A549 (cell line): Measurements from ENCODE around the gene CLEC4F. TPM values are rescaled to one million over a fixed set of nuclear protein-coding genes. Genes with fewer than 3 reads are reported as not detected.

Experiments used
- ATAC-seq, 2 experiments: fragments of 200-7000 bp in 1 of 2; fragments of >200 bp in 1 of 2; cut with Nextera tagmentation in 1 of 2; cut with Tn5 transposase in 1 of 2; 3 replicates each; pipeline versions ENCODE4 v1.8.0 to v1.9.1; 2018 to 2020; ENCODE audit warnings: mild to moderate bottlenecking in 1 of 2, moderate library complexity in 1 of 2
- CTCF ChIA-PET: fragments of 300-600 bp; sonication (Branson Sonifier 250); formaldehyde crosslinking; extraction: SDS; loops from one replicate; lab custom pipeline; 2021; ENCODE audit warnings: antibody characterized with exemption, inconsistent platforms; lab: Yijun Ruan, JAX
- POLR2A ChIA-PET: fragments of 350-600 bp; formaldehyde crosslinking; extraction: SDS; loops from one replicate; lab custom pipeline; 2021; ENCODE audit warnings: antibody characterized with exemption, inconsistent platforms; lab: Yijun Ruan, JAX
- DNase-seq, 2 experiments: peaks; one replicate each; pipeline versions ENCODE4 v3.0.0 to v3.0.0-alpha.2; 2011 to 2016; ENCODE audit warnings: low read depth in 1 of 2, low spot score in 1 of 2
- FAIRE-seq: peaks from 2 replicates; lab custom pipeline; 2011; peaks lifted over from hg19 to GRCh38; lab: Jason Lieb, UNC
- H3K27ac ChIP-seq, 2 experiments: fragments of >200 bp; sonication (Bioruptor Twin); formaldehyde crosslinking; 3 replicates each; pipeline ENCODE4 v1.5.1; 2016 to 2017
- H3K4me1 ChIP-seq: fragments of >200 bp; sonication (Bioruptor Twin); formaldehyde crosslinking; 3 replicates; pipeline ENCODE4 v1.6.1; 2016
- H3K4me2 ChIP-seq: fragments of >200 bp; sonication (Bioruptor Twin); formaldehyde crosslinking; 3 replicates; pipeline ENCODE4 v1.6.1; 2016
- H3K4me3 ChIP-seq: fragments of >200 bp; sonication (Bioruptor Twin); formaldehyde crosslinking; 3 replicates; pipeline ENCODE4 v1.5.1; 2016
- H3K9me3 ChIP-seq: fragments of >200 bp; sonication (Bioruptor Twin); formaldehyde crosslinking; 3 replicates; pipeline ENCODE4 v1.6.1; 2016
- BHLHE40 ChIP-seq: IDR thresholded peaks from 2 replicates; pipeline ENCODE4 v1.6.1; 2012; ENCODE audit warnings: low read depth, low read length, inconsistent platforms
- CBX8 ChIP-seq: fragments of 200-600 bp; sonication (generic); IDR thresholded peaks from 2 replicates; pipeline ENCODE4 v1.6.1; 2016
- EHMT2 ChIP-seq: fragments of 200-600 bp; sonication (generic); IDR thresholded peaks from 2 replicates; pipeline ENCODE4 v1.6.1; 2016; ENCODE audit warnings: antibody characterized with exemption, low read depth, mild to moderate bottlenecking, moderate library complexity
- HOXA7 ChIP-seq: fragments of 250-450 bp; sonication (Bioruptor Pico); IDR thresholded peaks from 2 replicates; pipeline ENCODE4 v1.5.0; 2020; ENCODE audit warnings: mild to moderate bottlenecking, moderate library complexity
- HOXB13 ChIP-seq: fragments of 250-450 bp; sonication (Bioruptor Pico); IDR thresholded peaks from 2 replicates; pipeline ENCODE4 v1.5.0; 2020; ENCODE audit warnings: low read depth, mild to moderate bottlenecking, moderate library complexity
- KDM1A ChIP-seq: fragments of 200-600 bp; sonication (generic); IDR thresholded peaks from 2 replicates; pipeline ENCODE4 v1.6.1; 2016; ENCODE audit warnings: low read depth, mild to moderate bottlenecking
- MYC ChIP-seq: IDR thresholded peaks from 2 replicates; pipeline ENCODE4 v1.6.1; 2012; ENCODE audit warnings: mild to moderate bottlenecking, inconsistent platforms, low read length, improper control_type of control experiment, borderline replicate concordance
- NPAS2 ChIP-seq: fragments of 250-450 bp; sonication (Bioruptor Pico); IDR thresholded peaks from 2 replicates; pipeline ENCODE4 v1.8.0; 2022; ENCODE audit warnings: mild to moderate bottlenecking, moderate library complexity, borderline replicate concordance
- POLR2A ChIP-seq: IDR thresholded peaks from 2 replicates; pipeline ENCODE4 v1.6.1; 2012; ENCODE audit warnings: mild to moderate bottlenecking, low read length
- RFX5 ChIP-seq: fragments of 450-650 bp; IDR thresholded peaks from 2 replicates; pipeline ENCODE4 v1.7.1; 2014; ENCODE audit warnings: antibody characterized with exemption, mild to moderate bottlenecking, moderate library complexity
- WGBS: methylation state at CpG from one replicate; pipeline ENCODE4 v1.1.6; 2017; ENCODE audit errors: missing lambda C conversion rate; 5-methylcytosine and 5-hydroxymethylcytosine counted together
- polyA plus RNA-seq, 4 experiments: library from polyadenylated mRNA; depleted of rRNA in 3 of 4; stranded (reverse); fragments of >200 nt; fragmentation: RNase III in 1 of 4; extraction: RNeasy Plus Mini Kit Qiagen cat#74134 plus additional on column Dnase treatment in 1 of 4; gene quantifications; 2 replicates in 3 of 4; 3 replicates in 1 of 4; pipeline ENCODE4 v1.2.3, GENCODE V29; 2011 to 2017
- TF ChIP-seq, protein P1 (sequence below): IDR thresholded peaks from 2 replicates; pipeline ENCODE4 v1.6.1; 2012
- TF ChIP-seq, protein P2 (sequence below): IDR thresholded peaks from 2 replicates; pipeline ENCODE4 v1.6.1; 2012
- TF ChIP-seq, protein P3 (sequence below): fragments of >200 bp; sonication (Bioruptor Twin); formaldehyde crosslinking; IDR thresholded peaks from 2 replicates; pipeline ENCODE4 v1.6.1; 2016
- TF ChIP-seq, protein P4 (sequence below): fragments of 200-600 bp; sonication (generic); IDR thresholded peaks from 2 replicates; pipeline ENCODE4 v1.6.1; 2016; ENCODE audit warnings: antibody characterized with exemption, mild to moderate bottlenecking, moderate library complexity
- TF ChIP-seq, protein P5 (sequence below): fragments of 250-450 bp; sonication (Bioruptor Pico); IDR thresholded peaks from 2 replicates; pipeline ENCODE4 v1.5.0; 2021; ENCODE audit warnings: mild to moderate bottlenecking, moderate library complexity, borderline replicate concordance
- TF ChIP-seq, protein P6 (sequence below): fragments of 250-450 bp; sonication (Bioruptor Pico); IDR thresholded peaks from 2 replicates; pipeline ENCODE4 v1.5.0; 2020; ENCODE audit warnings: low read depth, mild to moderate bottlenecking, moderate library complexity
- TF ChIP-seq, protein P7 (sequence below): fragments of >200 bp; sonication (Bioruptor Twin); formaldehyde crosslinking; IDR thresholded peaks from 3 replicates; pipeline ENCODE4 v1.5.1; 2016
- TF ChIP-seq, protein P8 (sequence below): IDR thresholded peaks from 2 replicates; pipeline ENCODE4 v1.6.1; 2012; ENCODE audit warnings: low read depth, borderline replicate concordance

Gene CLEC4F
- polyA plus RNA-seq, 2 of the 4 experiments (the other 2 are of a cell fraction), result not detected

DNA sequence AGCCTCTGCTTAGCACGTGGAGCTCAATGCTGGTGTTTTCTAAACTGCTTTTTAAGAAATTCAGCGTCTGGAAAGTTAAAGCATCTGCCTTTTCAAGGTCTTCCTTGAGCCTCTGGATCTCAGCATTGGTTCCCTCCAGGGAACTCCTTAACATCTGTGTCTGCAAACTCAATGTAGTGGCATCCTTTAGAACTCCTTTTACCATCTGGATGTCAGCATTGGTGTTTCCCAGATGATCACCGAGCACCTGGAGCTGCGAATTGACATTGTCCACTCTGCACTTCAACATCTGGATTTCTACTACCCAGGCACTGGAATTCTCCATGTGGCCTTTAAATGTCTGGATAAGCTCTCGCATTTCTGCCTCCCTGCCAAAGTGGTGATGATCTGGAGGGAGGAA, 3.7 kb downstream of the CLEC4F start:
- TF ChIP-seq NPAS2 (CRISPR knock-in tag) (no peak), MYC (no peak), RFX5 (no peak), CBX8 (no peak), EHMT2 (no peak), HOXA7 (no peak), BHLHE40 (no peak), POLR2A (no peak), HOXB13 (CRISPR knock-in tag) (no peak), KDM1A (no peak)
- TF ChIP-seq, protein P1, sequence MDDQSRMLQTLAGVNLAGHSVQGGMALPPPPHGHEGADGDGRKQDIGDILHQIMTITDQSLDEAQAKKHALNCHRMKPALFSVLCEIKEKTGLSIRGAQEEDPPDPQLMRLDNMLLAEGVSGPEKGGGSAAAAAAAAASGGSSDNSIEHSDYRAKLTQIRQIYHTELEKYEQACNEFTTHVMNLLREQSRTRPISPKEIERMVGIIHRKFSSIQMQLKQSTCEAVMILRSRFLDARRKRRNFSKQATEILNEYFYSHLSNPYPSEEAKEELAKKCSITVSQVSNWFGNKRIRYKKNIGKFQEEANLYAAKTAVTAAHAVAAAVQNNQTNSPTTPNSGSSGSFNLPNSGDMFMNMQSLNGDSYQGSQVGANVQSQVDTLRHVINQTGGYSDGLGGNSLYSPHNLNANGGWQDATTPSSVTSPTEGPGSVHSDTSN, result no peak
- TF ChIP-seq, protein P2, sequence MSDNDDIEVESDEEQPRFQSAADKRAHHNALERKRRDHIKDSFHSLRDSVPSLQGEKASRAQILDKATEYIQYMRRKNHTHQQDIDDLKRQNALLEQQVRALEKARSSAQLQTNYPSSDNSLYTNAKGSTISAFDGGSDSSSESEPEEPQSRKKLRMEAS, result no peak
- TF ChIP-seq, protein P3, sequence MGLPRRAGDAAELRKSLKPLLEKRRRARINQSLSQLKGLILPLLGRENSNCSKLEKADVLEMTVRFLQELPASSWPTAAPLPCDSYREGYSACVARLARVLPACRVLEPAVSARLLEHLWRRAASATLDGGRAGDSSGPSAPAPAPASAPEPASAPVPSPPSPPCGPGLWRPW, result no peak
- TF ChIP-seq, protein P4, sequence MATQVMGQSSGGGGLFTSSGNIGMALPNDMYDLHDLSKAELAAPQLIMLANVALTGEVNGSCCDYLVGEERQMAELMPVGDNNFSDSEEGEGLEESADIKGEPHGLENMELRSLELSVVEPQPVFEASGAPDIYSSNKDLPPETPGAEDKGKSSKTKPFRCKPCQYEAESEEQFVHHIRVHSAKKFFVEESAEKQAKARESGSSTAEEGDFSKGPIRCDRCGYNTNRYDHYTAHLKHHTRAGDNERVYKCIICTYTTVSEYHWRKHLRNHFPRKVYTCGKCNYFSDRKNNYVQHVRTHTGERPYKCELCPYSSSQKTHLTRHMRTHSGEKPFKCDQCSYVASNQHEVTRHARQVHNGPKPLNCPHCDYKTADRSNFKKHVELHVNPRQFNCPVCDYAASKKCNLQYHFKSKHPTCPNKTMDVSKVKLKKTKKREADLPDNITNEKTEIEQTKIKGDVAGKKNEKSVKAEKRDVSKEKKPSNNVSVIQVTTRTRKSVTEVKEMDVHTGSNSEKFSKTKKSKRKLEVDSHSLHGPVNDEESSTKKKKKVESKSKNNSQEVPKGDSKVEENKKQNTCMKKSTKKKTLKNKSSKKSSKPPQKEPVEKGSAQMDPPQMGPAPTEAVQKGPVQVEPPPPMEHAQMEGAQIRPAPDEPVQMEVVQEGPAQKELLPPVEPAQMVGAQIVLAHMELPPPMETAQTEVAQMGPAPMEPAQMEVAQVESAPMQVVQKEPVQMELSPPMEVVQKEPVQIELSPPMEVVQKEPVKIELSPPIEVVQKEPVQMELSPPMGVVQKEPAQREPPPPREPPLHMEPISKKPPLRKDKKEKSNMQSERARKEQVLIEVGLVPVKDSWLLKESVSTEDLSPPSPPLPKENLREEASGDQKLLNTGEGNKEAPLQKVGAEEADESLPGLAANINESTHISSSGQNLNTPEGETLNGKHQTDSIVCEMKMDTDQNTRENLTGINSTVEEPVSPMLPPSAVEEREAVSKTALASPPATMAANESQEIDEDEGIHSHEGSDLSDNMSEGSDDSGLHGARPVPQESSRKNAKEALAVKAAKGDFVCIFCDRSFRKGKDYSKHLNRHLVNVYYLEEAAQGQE, result no peak
- TF ChIP-seq, protein P5, sequence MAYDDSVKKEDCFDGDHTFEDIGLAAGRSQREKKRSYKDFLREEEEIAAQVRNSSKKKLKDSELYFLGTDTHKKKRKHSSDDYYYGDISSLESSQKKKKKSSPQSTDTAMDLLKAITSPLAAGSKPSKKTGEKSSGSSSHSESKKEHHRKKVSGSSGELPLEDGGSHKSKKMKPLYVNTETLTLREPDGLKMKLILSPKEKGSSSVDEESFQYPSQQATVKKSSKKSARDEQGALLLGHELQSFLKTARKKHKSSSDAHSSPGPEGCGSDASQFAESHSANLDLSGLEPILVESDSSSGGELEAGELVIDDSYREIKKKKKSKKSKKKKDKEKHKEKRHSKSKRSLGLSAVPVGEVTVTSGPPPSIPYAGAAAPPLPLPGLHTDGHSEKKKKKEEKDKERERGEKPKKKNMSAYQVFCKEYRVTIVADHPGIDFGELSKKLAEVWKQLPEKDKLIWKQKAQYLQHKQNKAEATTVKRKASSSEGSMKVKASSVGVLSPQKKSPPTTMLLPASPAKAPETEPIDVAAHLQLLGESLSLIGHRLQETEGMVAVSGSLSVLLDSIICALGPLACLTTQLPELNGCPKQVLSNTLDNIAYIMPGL (CRISPR knock-in tag), result no peak
- TF ChIP-seq, protein P6, sequence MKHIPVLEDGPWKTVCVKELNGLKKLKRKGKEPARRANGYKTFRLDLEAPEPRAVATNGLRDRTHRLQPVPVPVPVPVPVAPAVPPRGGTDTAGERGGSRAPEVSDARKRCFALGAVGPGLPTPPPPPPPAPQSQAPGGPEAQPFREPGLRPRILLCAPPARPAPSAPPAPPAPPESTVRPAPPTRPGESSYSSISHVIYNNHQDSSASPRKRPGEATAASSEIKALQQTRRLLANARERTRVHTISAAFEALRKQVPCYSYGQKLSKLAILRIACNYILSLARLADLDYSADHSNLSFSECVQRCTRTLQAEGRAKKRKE (CRISPR knock-in tag), result no peak
- TF ChIP-seq, protein P7, sequence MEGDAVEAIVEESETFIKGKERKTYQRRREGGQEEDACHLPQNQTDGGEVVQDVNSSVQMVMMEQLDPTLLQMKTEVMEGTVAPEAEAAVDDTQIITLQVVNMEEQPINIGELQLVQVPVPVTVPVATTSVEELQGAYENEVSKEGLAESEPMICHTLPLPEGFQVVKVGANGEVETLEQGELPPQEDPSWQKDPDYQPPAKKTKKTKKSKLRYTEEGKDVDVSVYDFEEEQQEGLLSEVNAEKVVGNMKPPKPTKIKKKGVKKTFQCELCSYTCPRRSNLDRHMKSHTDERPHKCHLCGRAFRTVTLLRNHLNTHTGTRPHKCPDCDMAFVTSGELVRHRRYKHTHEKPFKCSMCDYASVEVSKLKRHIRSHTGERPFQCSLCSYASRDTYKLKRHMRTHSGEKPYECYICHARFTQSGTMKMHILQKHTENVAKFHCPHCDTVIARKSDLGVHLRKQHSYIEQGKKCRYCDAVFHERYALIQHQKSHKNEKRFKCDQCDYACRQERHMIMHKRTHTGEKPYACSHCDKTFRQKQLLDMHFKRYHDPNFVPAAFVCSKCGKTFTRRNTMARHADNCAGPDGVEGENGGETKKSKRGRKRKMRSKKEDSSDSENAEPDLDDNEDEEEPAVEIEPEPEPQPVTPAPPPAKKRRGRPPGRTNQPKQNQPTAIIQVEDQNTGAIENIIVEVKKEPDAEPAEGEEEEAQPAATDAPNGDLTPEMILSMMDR, result no peak
- TF ChIP-seq, protein P8, sequence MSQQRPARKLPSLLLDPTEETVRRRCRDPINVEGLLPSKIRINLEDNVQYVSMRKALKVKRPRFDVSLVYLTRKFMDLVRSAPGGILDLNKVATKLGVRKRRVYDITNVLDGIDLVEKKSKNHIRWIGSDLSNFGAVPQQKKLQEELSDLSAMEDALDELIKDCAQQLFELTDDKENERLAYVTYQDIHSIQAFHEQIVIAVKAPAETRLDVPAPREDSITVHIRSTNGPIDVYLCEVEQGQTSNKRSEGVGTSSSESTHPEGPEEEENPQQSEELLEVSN, result no peak
- TF ChIP-seq, all 56 proteins: peak for 0
- 27% methylated on average over 5 of the region's 5 CpGs for WGBS
- H3K9me3 ChIP-seq, result no peaks in the 10 kb centered on the region
- H3K4me2 ChIP-seq, result no peak overlapping the region
- CTCF ChIA-PET, result interaction anchor here (0.9 kb wide), 1 partner anchor 28 kb away, joined by 4 read pairs; no protein-coding TSS in a partner anchor
- no peak overlapping the region for H3K27ac ChIP-seq
- DNase-seq (no peak), ATAC-seq (no peak), FAIRE-seq (no peak)
- POLR2A ChIA-PET, result no interaction called here
- H3K4me1 ChIP-seq, result no peaks in the 10 kb centered on the region
- H3K4me3 ChIP-seq, result no peak overlapping the region
